GM18951 (cell line): ENCODE results near the gene CYRIA.

ENCODE experiments used
- POLR2A ChIP-seq: IDR thresholded peaks from 4 replicates; pipeline ENCODE4 v1.6.1; 2011; ENCODE audit warnings: mild to moderate bottlenecking; ENCODE audit not compliant: insufficient read length, insufficient read depth; ENCODE audit errors: extremely low read depth
- in situ Hi-C: fragments of 300-500 bp; cut with MboI; formaldehyde crosslinking; loops from one replicate; pipeline ENCODE4 v1.12.0; 2022; ENCODE audit warnings: low sequenced_read_pairs, mixed read lengths, inconsistent platforms; ENCODE audit not compliant: unreplicated experiment

The CYRIA gene

DNA sequence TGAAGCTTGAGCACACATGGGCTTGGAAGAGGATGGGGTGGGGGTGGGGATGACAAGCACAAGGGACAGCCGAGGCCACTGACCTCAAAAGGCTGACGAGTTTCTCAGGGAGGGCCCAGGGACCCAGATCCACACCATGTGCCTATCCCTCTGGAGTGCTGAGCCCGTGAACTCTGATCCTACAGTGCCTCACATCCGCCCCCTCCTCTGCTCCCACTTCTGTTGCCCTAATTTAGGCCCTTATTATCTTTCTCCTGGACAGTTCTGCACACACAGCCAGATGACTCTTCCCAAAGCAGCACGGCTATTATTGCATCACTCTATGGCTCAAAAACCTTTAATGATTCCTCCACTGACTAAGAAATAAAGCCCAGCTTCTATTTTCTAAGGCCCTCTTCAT lies 24.8 kb downstream of the CYRIA start:
- TF ChIP-seq POLR2A = no peak
- in situ Hi-C loops = no loop called here

DNA sequence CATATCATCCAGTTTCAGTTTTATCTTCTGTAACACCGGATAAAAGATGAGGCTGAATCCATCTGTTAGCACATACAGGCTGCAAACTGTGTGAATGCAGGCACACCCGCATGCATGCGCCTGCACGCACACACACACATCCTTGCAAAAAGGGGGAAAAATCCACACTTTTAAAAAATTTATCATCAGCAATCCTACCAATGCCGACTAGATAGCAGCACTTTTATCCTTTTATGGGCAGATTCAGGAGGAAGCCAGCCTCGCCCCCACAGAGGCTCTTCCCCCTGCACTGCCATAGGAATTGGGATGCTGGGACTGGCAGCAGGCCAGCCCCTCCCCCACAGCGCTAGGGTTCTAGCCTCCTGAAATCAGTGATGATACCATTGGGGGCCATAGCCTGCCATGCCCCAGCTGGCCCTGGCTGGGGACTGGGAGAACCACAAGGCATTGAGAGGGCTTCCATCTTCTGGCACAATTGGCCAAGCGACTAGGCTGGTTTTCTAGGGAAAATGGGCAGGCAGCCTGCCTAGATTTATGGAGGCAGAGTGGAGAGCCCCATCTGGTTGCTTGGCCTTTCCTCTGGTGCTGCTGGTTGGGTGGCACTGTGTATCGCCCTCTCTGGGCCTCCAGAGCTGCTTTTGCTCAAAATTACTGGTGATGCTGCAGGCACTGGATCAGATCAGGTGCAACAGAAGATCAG lies 25.5 kb downstream of the CYRIA start:
- in situ Hi-C loops = no loop called here
- no peak for TF ChIP-seq POLR2A

DNA sequence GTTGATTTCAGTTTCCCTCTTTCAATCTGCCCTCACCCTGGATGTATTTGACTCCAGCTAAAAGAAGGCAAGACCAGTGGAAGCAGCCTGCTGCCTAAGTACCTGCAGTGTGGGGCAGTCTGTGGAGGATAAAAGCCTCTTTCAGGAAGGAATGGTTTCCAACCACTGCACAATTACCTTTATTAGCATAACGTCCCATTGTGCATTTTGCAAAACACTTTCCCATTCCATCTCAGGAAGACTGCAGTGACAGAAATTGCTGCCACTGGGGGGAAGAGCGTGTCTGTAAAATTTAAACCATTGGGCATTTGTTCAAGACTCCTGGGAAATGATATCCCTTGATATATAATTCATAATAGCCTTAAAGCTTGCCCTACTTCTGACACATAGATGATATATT lies 26.2 kb downstream of the CYRIA start:
- in situ Hi-C loops = no loop called here
- TF ChIP-seq POLR2A = no peak

- no peak for TF ChIP-seq POLR2A
- in situ Hi-C loops = no loop called here
These were observed 26.7 kb downstream of the CYRIA start for GRCh38 chr2:16638946-16639345.

DNA sequence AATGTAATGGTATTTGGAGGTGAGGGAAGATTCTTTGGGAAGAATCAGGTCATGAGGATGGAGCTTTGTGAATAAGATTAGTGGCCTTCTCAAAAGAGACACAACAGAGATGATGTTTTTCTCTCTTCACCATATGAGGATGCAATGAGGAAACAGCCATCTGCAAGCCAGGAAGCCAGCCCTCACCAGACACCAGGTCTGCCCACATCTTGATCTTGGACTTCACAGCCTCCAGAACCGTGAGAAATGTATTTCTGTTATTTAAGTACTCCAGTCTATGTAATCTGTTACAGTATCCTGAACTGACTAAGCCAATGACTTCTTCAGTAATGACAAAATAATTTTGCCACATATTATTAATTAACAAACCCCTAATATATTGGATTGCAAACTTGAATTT lies 28.3 kb downstream of the CYRIA start:
- TF ChIP-seq POLR2A = no peak
- in situ Hi-C loops = no loop called here

- no peak for TF ChIP-seq POLR2A
These were observed 29.6 kb downstream of the CYRIA start for GRCh38 chr2:16635791-16636699.

DNA sequence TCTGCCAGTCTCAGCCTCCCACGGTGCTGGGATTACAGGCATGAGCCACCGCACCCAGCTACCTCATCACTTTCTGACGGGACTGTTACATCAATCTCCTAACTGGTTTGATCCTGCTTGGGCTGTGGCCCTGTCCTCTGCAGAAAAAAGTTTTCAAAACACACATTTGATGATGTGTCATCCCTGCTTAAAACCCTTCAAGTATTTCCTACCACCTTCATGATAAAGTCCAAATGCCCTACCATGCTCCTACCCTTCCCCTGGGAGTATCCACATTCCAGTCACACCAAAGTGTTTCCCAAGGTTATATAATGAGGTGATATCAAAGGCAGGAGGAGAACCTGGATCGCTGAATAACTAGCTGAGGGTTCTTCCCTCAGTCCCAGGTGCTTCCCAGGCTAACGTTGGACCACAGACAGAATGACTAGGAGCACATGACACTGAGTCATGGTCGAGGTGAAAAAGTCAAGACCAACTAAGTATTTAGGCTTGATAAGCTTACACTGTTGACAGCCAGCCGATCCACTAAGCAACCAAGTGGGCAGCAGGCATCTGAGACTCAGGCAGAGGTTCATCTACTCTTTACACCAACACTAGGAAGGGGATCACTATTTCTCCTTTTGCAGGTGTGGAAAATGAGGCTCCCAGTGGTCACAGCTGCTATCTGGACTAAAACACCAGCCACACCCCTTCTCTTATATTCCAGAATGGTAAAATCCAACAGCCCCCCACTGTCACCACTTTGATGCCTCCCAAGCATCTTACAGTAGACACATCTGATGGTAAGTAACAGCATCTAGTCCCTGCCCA lies 31.8 kb downstream of the CYRIA start:
- TF ChIP-seq POLR2A = no peak
- in situ Hi-C loops = no loop called here

More at GRCh38 chr2:16635791-16636699, 29.6 kb downstream of the CYRIA start:
- in situ Hi-C loops = no loop called here

GRCh38 chr2:16632598-16632997 lies 33.0 kb downstream of the CYRIA start:
- no peak for TF ChIP-seq POLR2A
- in situ Hi-C loops = no loop called here

GRCh38 chr2:16630463-16630862 lies 35.2 kb downstream of the CYRIA start:
- TF ChIP-seq POLR2A = no peak
- in situ Hi-C loops = no loop called here

- in situ Hi-C loops = loop anchor here (10.0 kb wide), 1 partner anchor 125 kb away; no protein-coding TSS in a partner anchor
- no peak for TF ChIP-seq POLR2A
These were observed 35.9 kb downstream of the CYRIA start for GRCh38 chr2:16629770-16630169.

GRCh38 chr2:16629044-16629443 lies 36.6 kb downstream of the CYRIA start:
- TF ChIP-seq POLR2A = no peak
- in situ Hi-C loops = loop anchor here (10.0 kb wide), 1 partner anchor 126 kb away; no protein-coding TSS in a partner anchor

GRCh38 chr2:16628314-16628713 lies 37.3 kb downstream of the CYRIA start:
- in situ Hi-C loops = loop anchor here (10.0 kb wide), 1 partner anchor 126 kb away; no protein-coding TSS in a partner anchor
- TF ChIP-seq POLR2A = no peak
